Panc1 (cell line): ENCODE measurements around the gene CD99. TPM values are rescaled to one million over a fixed set of nuclear protein-coding genes. Genes with fewer than 3 reads are reported as not detected.

ENCODE experiments used
- ATAC-seq: fragments of 200-7000 bp; cut with Tn5 transposase; 2 replicates; pipeline ENCODE4 v1.9.1; 2020; ENCODE audit warnings: mild to moderate bottlenecking, moderate library complexity
- BruUV-seq: library from RNA; stranded (reverse); fragments of 400-500 nt; replicated peaks from 2 replicates; lab custom pipeline; 2021; lab: Mats Ljungman, UMichigan
- CTCF ChIA-PET: fragments of 300-600 bp; sonication (Branson Sonifier 250); formaldehyde crosslinking; loops from one replicate; lab custom pipeline; 2022; ENCODE audit warnings: antibody characterized with exemption; lab: Charles Lee
- POLR2A ChIA-PET: fragments of 300-600 bp; sonication (Branson Sonifier 250); formaldehyde crosslinking; loops from one replicate; lab custom pipeline; 2022; ENCODE audit warnings: antibody characterized with exemption; lab: Charles Lee
- DNase-seq: peaks from one replicate; pipeline ENCODE4 v3.0.0-alpha.2; 2010; ENCODE audit warnings: low read depth, low spot score
- H3K27ac ChIP-seq: 2 replicates; pipeline ENCODE4 v1.5.1; 2011; ENCODE audit warnings: mild to moderate bottlenecking, low read length, inconsistent platforms
- H3K27me3 ChIP-seq: fragments of 200-500 bp; sonication (Bioruptor generic); 2 replicates; pipeline ENCODE4 v1.6.0; 2014; ENCODE audit warnings: low read length, inconsistent platforms; ENCODE audit not compliant: control insufficient read depth, insufficient read depth
- H3K36me3 ChIP-seq: fragments of 200-500 bp; sonication (Bioruptor generic); 2 replicates; pipeline ENCODE4 v1.5.1; 2014; ENCODE audit warnings: inconsistent platforms, mild to moderate bottlenecking, low read length, moderate library complexity; ENCODE audit not compliant: control insufficient read depth, insufficient read depth
- H3K4me1 ChIP-seq: 2 replicates; pipeline ENCODE4 v1.5.1; 2011; ENCODE audit warnings: inconsistent platforms, mild to moderate bottlenecking, low read length, moderate library complexity; ENCODE audit not compliant: control insufficient read depth, insufficient read depth
- H3K4me3 ChIP-seq, 2 experiments: 2 replicates each; pipeline ENCODE4 v1.5.1; 2011 to 2012; ENCODE audit warnings: low read depth in 2 of 2, low read length in 2 of 2, mild to moderate bottlenecking in 2 of 2, inconsistent platforms in 1 of 2, moderate library complexity in 1 of 2
- H3K9me3 ChIP-seq: fragments of 200-500 bp; sonication (Bioruptor generic); 2 replicates; pipeline ENCODE4 v1.5.1; 2014; ENCODE audit warnings: low read depth, mild to moderate bottlenecking, inconsistent platforms, low read length, moderate library complexity; ENCODE audit not compliant: control insufficient read depth, insufficient read depth
- CTCF ChIP-seq: fragments of 450-650 bp; IDR thresholded peaks from 2 replicates; pipeline ENCODE4 v1.5.1; 2017; ENCODE audit warnings: mild to moderate bottlenecking
- POLR2AphosphoS5 ChIP-seq: IDR thresholded peaks from 2 replicates; pipeline ENCODE4 v1.6.1; 2012; ENCODE audit warnings: mild to moderate bottlenecking, low read depth, low read length, moderate library complexity
- SIN3A ChIP-seq: IDR thresholded peaks from 2 replicates; pipeline ENCODE4 v1.6.1; 2012; ENCODE audit warnings: low read depth, mild to moderate bottlenecking, low read length, moderate library complexity, borderline replicate concordance; ENCODE audit not compliant: insufficient read depth
- TCF7L2 ChIP-seq: IDR thresholded peaks from 2 replicates; pipeline ENCODE4 v1.6.1; 2011; ENCODE audit warnings: mild to moderate bottlenecking, low read depth, low read length, inconsistent platforms
- in situ Hi-C: cut with HindIII; loops from 2 replicates; pipeline ENCODE4 v1.10.0; 2016; ENCODE audit warnings: low sequenced_read_pairs, low pct_unique_long_range_greater_than_20kb
- intact Hi-C: fragments of 100-400 bp; cut with micrococcal nuclease; formaldehyde crosslinking; loops from one replicate; pipeline ENCODE4 v1.10.0; 2022; ENCODE audit not compliant: unreplicated experiment
- total RNA-seq: library from RNA; stranded (reverse); gene quantifications from one replicate; pipeline ENCODE4 v1.2.1, GENCODE V29; 2021; ENCODE audit not compliant: unreplicated experiment
- TF ChIP-seq, protein P1 (sequence below), 2 experiments: IDR thresholded peaks; 2 replicates each; pipeline ENCODE4 v1.6.1; 2011 to 2012; ENCODE audit warnings: low read depth in 2 of 2, control low read depth in 1 of 2, low read length in 1 of 2, mild to moderate bottlenecking in 1 of 2, moderate library complexity in 1 of 2; ENCODE audit not compliant: insufficient read depth in 1 of 2

The CD99 gene
- total RNA-seq, 1 experiment from 2014 or later = 67.6 TPM

DNA sequence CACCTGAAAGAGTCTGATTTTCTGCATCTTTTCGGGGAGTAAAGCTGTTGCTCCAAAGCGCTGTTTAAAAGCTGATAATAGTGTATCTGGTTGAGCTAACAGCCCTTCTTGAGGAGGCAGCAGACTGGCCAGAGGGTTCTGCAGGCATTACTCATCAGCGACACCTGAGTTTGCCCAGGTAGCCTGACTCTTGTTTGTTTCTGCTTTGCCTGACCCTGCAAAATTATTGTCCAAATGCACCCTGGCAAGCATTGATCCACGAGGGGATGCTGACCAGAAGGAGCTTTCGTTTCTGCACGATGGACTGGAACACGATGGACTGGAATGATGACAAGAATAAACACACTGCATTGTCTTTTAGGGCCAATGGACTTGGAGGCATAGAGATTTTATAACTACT lies 6.2 kb downstream of the CD99 start:
- in situ Hi-C loops (no loop called here), intact Hi-C loops (no loop called here)
- Histone ChIP-seq H3K4me1 (no peaks in the 10 kb centered on the region), H3K9me3 (no peaks in the 10 kb centered on the region), H3K27ac (no peak overlapping the region), H3K36me3 (no peaks in the 10 kb centered on the region), H3K4me3 (no peak overlapping the region), H3K27me3 (no peaks in the 10 kb centered on the region)
- TF ChIP-seq SIN3A (no peak), POLR2AphosphoS5 (no peak), CTCF (no peak), TCF7L2 (no peak)
- TF ChIP-seq, protein P1, sequence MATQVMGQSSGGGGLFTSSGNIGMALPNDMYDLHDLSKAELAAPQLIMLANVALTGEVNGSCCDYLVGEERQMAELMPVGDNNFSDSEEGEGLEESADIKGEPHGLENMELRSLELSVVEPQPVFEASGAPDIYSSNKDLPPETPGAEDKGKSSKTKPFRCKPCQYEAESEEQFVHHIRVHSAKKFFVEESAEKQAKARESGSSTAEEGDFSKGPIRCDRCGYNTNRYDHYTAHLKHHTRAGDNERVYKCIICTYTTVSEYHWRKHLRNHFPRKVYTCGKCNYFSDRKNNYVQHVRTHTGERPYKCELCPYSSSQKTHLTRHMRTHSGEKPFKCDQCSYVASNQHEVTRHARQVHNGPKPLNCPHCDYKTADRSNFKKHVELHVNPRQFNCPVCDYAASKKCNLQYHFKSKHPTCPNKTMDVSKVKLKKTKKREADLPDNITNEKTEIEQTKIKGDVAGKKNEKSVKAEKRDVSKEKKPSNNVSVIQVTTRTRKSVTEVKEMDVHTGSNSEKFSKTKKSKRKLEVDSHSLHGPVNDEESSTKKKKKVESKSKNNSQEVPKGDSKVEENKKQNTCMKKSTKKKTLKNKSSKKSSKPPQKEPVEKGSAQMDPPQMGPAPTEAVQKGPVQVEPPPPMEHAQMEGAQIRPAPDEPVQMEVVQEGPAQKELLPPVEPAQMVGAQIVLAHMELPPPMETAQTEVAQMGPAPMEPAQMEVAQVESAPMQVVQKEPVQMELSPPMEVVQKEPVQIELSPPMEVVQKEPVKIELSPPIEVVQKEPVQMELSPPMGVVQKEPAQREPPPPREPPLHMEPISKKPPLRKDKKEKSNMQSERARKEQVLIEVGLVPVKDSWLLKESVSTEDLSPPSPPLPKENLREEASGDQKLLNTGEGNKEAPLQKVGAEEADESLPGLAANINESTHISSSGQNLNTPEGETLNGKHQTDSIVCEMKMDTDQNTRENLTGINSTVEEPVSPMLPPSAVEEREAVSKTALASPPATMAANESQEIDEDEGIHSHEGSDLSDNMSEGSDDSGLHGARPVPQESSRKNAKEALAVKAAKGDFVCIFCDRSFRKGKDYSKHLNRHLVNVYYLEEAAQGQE (IDR thresholded peaks at IDR 0.05; ENCODE audit: insufficient read depth in 1 of 2, low read depth in 2 of 2, low read length in 1 of 2) = no peak
- POLR2A ChIA-PET = no interaction called here
- ATAC-seq = no peak
- no TSS peak for BruUV-seq
- CTCF ChIA-PET = no interaction called here
- no peak for DNase-seq

DNA sequence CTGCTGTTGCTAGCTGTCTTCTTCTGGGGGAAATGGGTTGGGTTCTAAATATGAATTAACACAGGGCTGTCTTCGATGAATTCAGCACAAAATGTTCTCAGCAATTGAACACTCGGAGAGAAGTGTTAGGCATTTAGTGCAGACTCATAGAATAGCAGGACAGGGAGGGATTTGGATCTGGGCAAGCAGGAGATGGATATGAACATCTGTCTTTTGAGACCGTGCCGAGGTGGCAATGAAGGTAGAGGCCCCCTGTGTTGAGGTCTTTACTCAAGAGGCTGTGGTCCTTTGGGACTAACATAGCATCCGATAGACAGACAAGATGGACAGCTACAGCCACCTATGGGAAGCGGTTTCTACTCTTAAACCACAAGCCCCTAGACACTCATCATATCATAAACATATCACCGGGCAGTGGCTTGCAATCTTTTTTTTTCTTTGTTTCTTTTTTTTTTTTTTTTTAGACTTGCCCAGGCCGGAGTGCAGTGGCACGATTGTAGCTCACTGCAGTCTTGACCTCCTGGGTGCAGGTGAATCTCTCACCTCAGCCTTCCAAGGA lies 6.7 kb downstream of the CD99 start:
- H3K4me1 ChIP-seq = no peaks in the 10 kb centered on the region

DNA sequence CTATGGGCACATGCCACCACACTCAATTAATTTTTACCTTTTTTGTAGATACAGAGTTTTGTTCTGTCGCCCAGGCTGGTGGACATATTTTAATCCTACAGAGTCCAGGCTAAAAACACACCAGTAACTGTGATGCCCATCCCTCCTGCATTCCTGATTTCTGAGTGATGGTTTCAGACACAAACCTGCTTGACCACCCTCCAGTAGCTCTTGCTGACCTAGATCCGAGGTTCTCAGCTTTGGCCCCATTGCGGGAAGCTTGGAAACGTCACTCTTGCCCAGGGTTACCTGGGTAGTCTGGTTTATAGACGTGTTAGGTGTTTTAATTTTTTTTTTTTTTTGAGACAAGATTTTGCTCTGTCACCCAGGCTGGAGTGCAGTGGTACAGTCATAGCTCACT lies 7.5 kb downstream of the CD99 start:
- in situ Hi-C loops = no loop called here
- no peak for ATAC-seq
- no peak for DNase-seq
- Histone ChIP-seq H3K36me3 (no peaks in the 10 kb centered on the region), H3K4me3 (no peak overlapping the region), H3K27ac (no peak overlapping the region), H3K4me1 (no peaks in the 10 kb centered on the region), H3K27me3 (no peaks in the 10 kb centered on the region), H3K9me3 (no peaks in the 10 kb centered on the region)
- BruUV-seq = no TSS peak
- TF ChIP-seq, protein P1 (IDR thresholded peaks at IDR 0.05; ENCODE audit: insufficient read depth in 1 of 2, low read depth in 2 of 2, low read length in 1 of 2) = no peak
- TF ChIP-seq CTCF (no peak), POLR2AphosphoS5 (no peak), SIN3A (no peak), TCF7L2 (no peak)
- ChIA-PET CTCF (no interaction called here), POLR2A (no interaction called here)
- intact Hi-C loops = no loop called here

More for the DNA sequence above, 6.7 kb downstream of the CD99 start:
- CTCF ChIA-PET = no interaction called here
- no peaks in the 10 kb centered on the region for H3K27me3 ChIP-seq
- DNase-seq = no peak
- POLR2A ChIA-PET = no interaction called here
- H3K4me3 ChIP-seq = no peak overlapping the region
- ATAC-seq = no peak
- no peak for TF ChIP-seq SIN3A
- no peak overlapping the region for H3K27ac ChIP-seq
- H3K36me3 ChIP-seq = no peaks in the 10 kb centered on the region
- no TSS peak for BruUV-seq
- H3K9me3 ChIP-seq = no peaks in the 10 kb centered on the region
- intact Hi-C loops (no loop called here), in situ Hi-C loops (no loop called here)
